H1 (cell line): ENCODE results near the gene AMOTL2. TPM values are rescaled to one million over a fixed set of nuclear protein-coding genes. Genes with fewer than 3 reads are reported as not detected.
A peak's percentile ranks its signal among the peaks of the same experiment; 100 is the strongest.

Experiments used
- CTCF ChIA-PET: fragments of 300-600 bp; sonication (Branson Sonifier 250); formaldehyde crosslinking; loops from one replicate; lab custom pipeline; 2021; ENCODE audit not compliant: partially characterized antibody; lab: Charles Lee
- POLR2A ChIA-PET: fragments of 300-600 bp; sonication (Branson Sonifier 250); formaldehyde crosslinking; loops from one replicate; lab custom pipeline; 2021; ENCODE audit warnings: inconsistent platforms; ENCODE audit not compliant: partially characterized antibody; lab: Charles Lee
- DNase-seq, 2 experiments: peaks; one replicate each; pipeline versions ENCODE4 v3.0.0 to v3.0.0-alpha.2; 2010 to 2022; ENCODE audit warnings: low spot score in 2 of 2, low read depth in 1 of 2, mixed read lengths in 1 of 2
- FAIRE-seq: peaks from 2 replicates; lab custom pipeline; 2011; peaks lifted over from hg19 to GRCh38; lab: Jason Lieb, UNC
- H2AFZ ChIP-seq: 2 replicates; pipeline ENCODE4 v1.8.1; 2012; ENCODE audit warnings: low read length, inconsistent platforms
- H2AK5ac ChIP-seq: 2 replicates; pipeline ENCODE4 v1.6.1; 2013; ENCODE audit warnings: low read depth, low read length
- H2BK120ac ChIP-seq: replicated peaks from 2 replicates; pipeline ENCODE3; 2013; ENCODE audit warnings: low read depth, low read length, inconsistent platforms
- H2BK12ac ChIP-seq: 2 replicates; pipeline ENCODE4 v1.6.1; 2013; ENCODE audit warnings: low read depth, low read length
- H2BK15ac ChIP-seq: 2 replicates; pipeline ENCODE4 v1.6.1; 2013; ENCODE audit warnings: low read length
- H2BK20ac ChIP-seq: 2 replicates; pipeline ENCODE4 v1.6.1; 2013; ENCODE audit warnings: low read length
- H2BK5ac ChIP-seq: 2 replicates; pipeline ENCODE4 v1.6.1; 2013; ENCODE audit warnings: low read depth, low read length
- H3K14ac ChIP-seq: 2 replicates; pipeline ENCODE4 v1.6.1; 2013; ENCODE audit warnings: inconsistent platforms; ENCODE audit not compliant: insufficient read length
- H3K18ac ChIP-seq: 2 replicates; pipeline ENCODE4 v1.6.1; 2013; ENCODE audit warnings: low read length; ENCODE audit errors: extremely low read depth
- H3K23ac ChIP-seq: 2 replicates; pipeline ENCODE4 v1.6.1; 2013; ENCODE audit warnings: inconsistent platforms; ENCODE audit not compliant: insufficient read length
- H3K23me2 ChIP-seq: 2 replicates; pipeline ENCODE4 v1.6.1; 2013; ENCODE audit warnings: low read depth, low read length
- H3K27ac ChIP-seq: 2 replicates; pipeline ENCODE4 v1.6.1; 2011; ENCODE audit warnings: low read depth, low read length, inconsistent platforms
- H3K27me3 ChIP-seq, 4 experiments: replicated peaks in 1 of 4; 1 replicate in 1 of 4; 2 replicates in 3 of 4; pipeline versions ENCODE4 v1.6.1 to v1.8.1; 2011 to 2013; ENCODE audit warnings: low read length in 3 of 4, mild to moderate bottlenecking in 3 of 4, inconsistent platforms in 2 of 4, mixed read lengths in 2 of 4, moderate library complexity in 1 of 4; ENCODE audit not compliant: control insufficient read depth in 3 of 4, insufficient read depth in 3 of 4; ENCODE audit errors: extremely low read depth in 1 of 4
- H3K36me3 ChIP-seq, 4 experiments: 2 replicates each; pipeline versions ENCODE4 v1.6.1 to v1.8.1; 2011 to 2013; ENCODE audit warnings: mild to moderate bottlenecking in 4 of 4, low read length in 3 of 4, moderate library complexity in 2 of 4, control low read depth in 1 of 4, inconsistent platforms in 1 of 4; ENCODE audit not compliant: insufficient read depth in 4 of 4, control insufficient read depth in 2 of 4
- H3K4ac ChIP-seq: replicated peaks from 2 replicates; pipeline ENCODE3; 2013; ENCODE audit warnings: low read length, low read depth, mixed read lengths, inconsistent platforms; ENCODE audit not compliant: insufficient read length
- H3K4me1 ChIP-seq, 4 experiments: replicated peaks in 1 of 4; 1 replicate in 1 of 4; 2 replicates in 3 of 4; pipeline versions ENCODE4 v1.6.1 to v1.8.1; 2011 to 2013; ENCODE audit warnings: low read length in 3 of 4, inconsistent platforms in 2 of 4, mixed read lengths in 1 of 4; ENCODE audit not compliant: insufficient read depth in 4 of 4, control insufficient read depth in 3 of 4
- H3K4me2 ChIP-seq, 2 experiments: 2 replicates each; pipeline versions ENCODE4 v1.6.1 to v1.8.1; 2011 to 2013; ENCODE audit warnings: low read depth in 2 of 2, low read length in 2 of 2, control low read depth in 1 of 2, inconsistent platforms in 1 of 2, mild to moderate bottlenecking in 1 of 2; ENCODE audit not compliant: insufficient read depth in 1 of 2
- H3K4me3 ChIP-seq, 4 experiments: fragments of 200-600, 300-600 bp in 1 of 4; sonication (generic), shearing (Covaris generic), sonication (Bioruptor Twin) in 1 of 4; 2 replicates each; pipeline versions ENCODE4 v1.5.1 to v1.8.1; 2011 to 2016; ENCODE audit warnings: low read length in 4 of 4, low read depth in 3 of 4, control low read depth in 2 of 4, inconsistent platforms in 2 of 4, mild to moderate bottlenecking in 2 of 4, mixed read lengths in 1 of 4, moderate library complexity in 1 of 4; ENCODE audit not compliant: insufficient read depth in 2 of 4; ENCODE audit errors: extremely low read depth in 1 of 4
- H3K56ac ChIP-seq: replicated peaks from 2 replicates; pipeline ENCODE3; 2013; ENCODE audit warnings: low read depth, mild to moderate bottlenecking, mixed read lengths, low read length, inconsistent platforms; ENCODE audit not compliant: insufficient read length
- H3K79me1 ChIP-seq: 2 replicates; pipeline ENCODE4 v1.6.1; 2013; ENCODE audit warnings: low read depth, low read length, control low read depth
- H3K79me2 ChIP-seq, 2 experiments: 2 replicates each; pipeline versions ENCODE4 v1.6.1 to v1.8.1; 2012 to 2013; ENCODE audit warnings: low read length in 2 of 2, mild to moderate bottlenecking in 2 of 2, inconsistent platforms in 1 of 2; ENCODE audit not compliant: insufficient read depth in 2 of 2, control insufficient read depth in 1 of 2
- H3K9ac ChIP-seq, 4 experiments: replicated peaks in 1 of 4; 1 replicate in 1 of 4; 2 replicates in 3 of 4; pipeline versions ENCODE4 v1.6.1 to v1.8.1; 2011 to 2013; ENCODE audit warnings: low read depth in 3 of 4, low read length in 3 of 4, control low read depth in 2 of 4, mild to moderate bottlenecking in 2 of 4, moderate library complexity in 2 of 4, inconsistent platforms in 1 of 4; ENCODE audit errors: extremely low read depth in 1 of 4
- H3K9me3 ChIP-seq, 2 experiments: 2 replicates each; pipeline versions ENCODE4 v1.6.1 to v1.8.1; 2012 to 2013; ENCODE audit warnings: mild to moderate bottlenecking in 2 of 2, moderate library complexity in 2 of 2, control low read depth in 1 of 2, inconsistent platforms in 1 of 2, low read depth in 1 of 2, low read length in 1 of 2, mixed read lengths in 1 of 2; ENCODE audit not compliant: insufficient read depth in 2 of 2
- H4K20me1 ChIP-seq, 2 experiments: replicated peaks in 1 of 2; 2 replicates each; pipeline versions ENCODE3 to v1.8.1; 2011 to 2013; ENCODE audit warnings: inconsistent platforms in 2 of 2, low read length in 2 of 2, mild to moderate bottlenecking in 1 of 2; ENCODE audit not compliant: insufficient read depth in 2 of 2, control insufficient read depth in 1 of 2
- H4K5ac ChIP-seq: 2 replicates; pipeline ENCODE4 v1.6.1; 2013; ENCODE audit warnings: low read length, low read depth, mixed read lengths, inconsistent platforms; ENCODE audit not compliant: insufficient read length
- H4K8ac ChIP-seq: 2 replicates; pipeline ENCODE4 v1.8.0; 2013; ENCODE audit warnings: mild to moderate bottlenecking, moderate library complexity, low read length, inconsistent platforms; ENCODE audit not compliant: insufficient read depth; ENCODE audit errors: extremely low read depth
- H4K91ac ChIP-seq: replicated peaks from 2 replicates; pipeline ENCODE3; 2013; ENCODE audit warnings: low read length, mixed read lengths, inconsistent platforms; ENCODE audit not compliant: insufficient read length
- ATF2 ChIP-seq: IDR thresholded peaks from 2 replicates; pipeline ENCODE4 v1.6.1; 2012; ENCODE audit warnings: low read length, inconsistent platforms
- CTCF ChIP-seq, 3 experiments: IDR thresholded peaks; 1 replicate in 2 of 3; 2 replicates in 1 of 3; pipeline versions ENCODE4 v1.5.1 to v1.6.1; 2011; ENCODE audit warnings: low read length in 3 of 3, mild to moderate bottlenecking in 3 of 3, inconsistent platforms in 2 of 3, low read depth in 1 of 3, moderate library complexity in 1 of 3; ENCODE audit not compliant: insufficient read depth in 1 of 3; ENCODE audit errors: control extremely low read depth in 1 of 3
- FOSL1 ChIP-seq: IDR thresholded peaks from 2 replicates; pipeline ENCODE4 v1.6.1; 2011; ENCODE audit warnings: mild to moderate bottlenecking, low read depth, low read length, moderate library complexity; ENCODE audit not compliant: insufficient read depth
- POLR2A ChIP-seq, 2 experiments: IDR thresholded peaks; 1 replicate in 1 of 2; 2 replicates in 1 of 2; pipeline ENCODE4 v1.6.1; 2011; ENCODE audit warnings: low read depth in 2 of 2, low read length in 2 of 2, mild to moderate bottlenecking in 2 of 2; ENCODE audit errors: control extremely low read depth in 1 of 2
- POLR2AphosphoS5 ChIP-seq: IDR thresholded peaks from 2 replicates; pipeline ENCODE4 v1.6.1; 2011; ENCODE audit warnings: low read depth, low read length
- RAD21 ChIP-seq, 2 experiments: IDR thresholded peaks in 1 of 2; conservative IDR thresholded peaks in 1 of 2; 2 replicates each; pipeline ENCODE4 v1.6.1; 2011; ENCODE audit warnings: low read depth in 2 of 2, low read length in 2 of 2, improper control_type of control experiment in 1 of 2, inconsistent platforms in 1 of 2, mild to moderate bottlenecking in 1 of 2, moderate library complexity in 1 of 2
- WGBS, 2 experiments: shearing (Covaris generic) in 1 of 2; methylation state at CpG; one replicate each; pipeline versions ENCODE4 v1.1.6 to v1.1.7; 2013 to 2015; ENCODE audit warnings: low lambda C conversion rate in 2 of 2, mixed read lengths in 2 of 2, inconsistent platforms in 1 of 2, low coverage in 1 of 2, missing lambda C conversion rate in 1 of 2; ENCODE audit not compliant: insufficient replicate concordance in 2 of 2, insufficient coverage in 1 of 2, insufficient read length in 1 of 2; ENCODE audit errors: extremely low coverage in 1 of 2, missing lambda C conversion rate in 1 of 2; 5-methylcytosine and 5-hydroxymethylcytosine counted together
- polyA plus RNA-seq, 7 experiments: library from polyadenylated mRNA; depleted of rRNA in 3 of 7; stranded (reverse) in 5 of 7; unstranded in 2 of 7; fragments of >200 nt in 5 of 7; fragments of 200-250 nt in 2 of 7; gene quantifications; 1 replicate in 5 of 7; 2 replicates in 1 of 7; 4 replicates in 1 of 7; pipeline versions ENCODE4 v1.2.1 to v1.2.3, GENCODE V29; 2011 to 2013; ENCODE audit warnings: missing spikeins in 2 of 7, mixed read lengths in 2 of 7
- total RNA-seq: library from RNA; stranded (reverse); fragmentation: NEBNext Ultra II Directional; extraction: Animal tissue kit (Norgen Biotek cat#: 25700); gene quantifications from 2 replicates; pipeline ENCODE4 v1.2.1, GENCODE V29; 2021

AMOTL2 gene
- total and polyA plus RNA-seq, 2 of the 8 experiments (the other 6 are each of a cell fraction or from before 2014, with no cell fraction given): 19.0 to 63.7 TPM

- Histone ChIP-seq H2BK20ac (no peak overlapping the region; the same call in 1 of the 2 replicates), H3K36me3 (peaks cover 34 to 88% (median 58%) of the 10 kb centered on the region in 4 experiments), H3K4me1 (peaks cover 21 to 37% (median 34%) of the 10 kb centered on the region in 4 experiments), H3K79me2 (peaks cover 0 to 20% of the 10 kb centered on the region in 2 experiments; a peak in 2 of 4 replicates), H3K27me3 (no peaks in the 10 kb centered on the region; a peak in 3 of 7 replicates), H3K23me2 (peaks cover 2% of the 10 kb centered on the region), H3K79me1 (peaks cover 12% of the 10 kb centered on the region), H4K5ac (no peak overlapping the region), H3K23ac (no peak overlapping the region), H3K9me3 (no peaks in the 10 kb centered on the region), H3K56ac (no peak overlapping the region), H2BK120ac (no peak overlapping the region), H3K4ac (no peak overlapping the region), H2BK15ac (no peak overlapping the region), H2AFZ (no peak overlapping the region), H3K4me2 (no peak overlapping the region), H3K9ac (no peak overlapping the region), H3K4me3 (no peak overlapping the region), H2BK5ac (no peak overlapping the region), H4K91ac (no peak overlapping the region), H3K18ac (no peak overlapping the region), H3K14ac (no peak overlapping the region), H4K8ac (no peak overlapping the region), H2AK5ac (no peak overlapping the region), H3K27ac (no peak overlapping the region), H4K20me1 (peaks cover 12 to 16% of the 10 kb centered on the region in 2 experiments), H2BK12ac (no peak overlapping the region)
- 90% methylated on average over 15 of the region's 15 CpGs; no CpG with 5 or more reads in 1 of the 2 experiments for WGBS, 2 experiments
- FAIRE-seq (no peak), DNase-seq (no peak)
- ChIA-PET CTCF (interaction anchor here (0.5 to 13.1 kb wide), 15 partner anchors 8 to 456 kb away, joined by 3 to 144 read pairs (median 3); partner anchors contain the start of gene AMOTL2), POLR2A (interaction anchor here (0.5 to 45.2 kb wide), 21 partner anchors 1 to 202 kb away, joined by 3 to 1731 read pairs (median 4); partner anchors contain the start of gene AMOTL2)
- TF ChIP-seq CTCF (IDR thresholded peaks at IDR 0.05; ENCODE audit: control extremely low read depth in 1 of 3, insufficient read depth in 1 of 3, low read depth in 1 of 3, low read length in 3 of 3) (peak in 2 of 3 experiments; percentile 33 to 37; a peak in 3 of 4 replicates), RAD21 (IDR thresholded peaks at IDR 0.05 in 1 of 2, conservative IDR thresholded peaks at IDR 0.05 in 1 of 2; ENCODE audit: low read depth in 2 of 2, low read length in 2 of 2) (peak; percentile 28 to 41), ATF2 (no peak), POLR2A (IDR thresholded peaks at IDR 0.05; ENCODE audit: control extremely low read depth in 1 of 2, low read depth in 2 of 2, low read length in 2 of 2) (peak in 1 of 2 experiments; percentile 41; a peak in 1 of 3 replicates), FOSL1 (no peak), POLR2AphosphoS5 (peak; percentile 62; the same call in 1 of the 2 replicates)
These were observed 7.1 kb downstream of the AMOTL2 start for GRCh38 chr3:134366928-134367811.
